SK-N-SH treated with all-trans-retinoic acid at 6 μM for 48 hours (cell line): ENCODE results near the gene LAIR2.

Experiments used
- ATAC-seq: fragments of 200-7000 bp; cut with Tn5 transposase; 3 replicates; pipeline ENCODE4 v1.9.1; 2020; ENCODE audit warnings: mild to moderate bottlenecking, moderate library complexity
- CSDC2 ChIP-seq: fragments of 250-450 bp; sonication (Bioruptor Pico); IDR thresholded peaks from 2 replicates; pipeline ENCODE4 v1.5.0; 2020; ENCODE audit warnings: mild to moderate bottlenecking, moderate library complexity
- ISL1 ChIP-seq: fragments of 250-450 bp; sonication (Bioruptor Pico); IDR thresholded peaks from 2 replicates; pipeline ENCODE4 v2.1.2; 2022; ENCODE audit warnings: mild to moderate bottlenecking, moderate library complexity
- OSR1 ChIP-seq: fragments of 250-450 bp; sonication (Bioruptor Pico); IDR thresholded peaks from 2 replicates; pipeline ENCODE4 v1.8.0; 2022; ENCODE audit warnings: moderate library complexity, mild to moderate bottlenecking, inconsistent platforms
- PATZ1 ChIP-seq: fragments of 250-450 bp; sonication (Bioruptor Pico); IDR thresholded peaks from 2 replicates; pipeline ENCODE4 v1.8.0; 2020; ENCODE audit warnings: mild to moderate bottlenecking, moderate library complexity, borderline replicate concordance
- PPARA ChIP-seq: fragments of 250-450 bp; sonication (Bioruptor Pico); IDR thresholded peaks from 2 replicates; pipeline ENCODE4 v1.5.0; 2020; ENCODE audit warnings: mild to moderate bottlenecking, borderline replicate concordance
- RARB ChIP-seq: fragments of 250-450 bp; sonication (Bioruptor Pico); IDR thresholded peaks from 2 replicates; pipeline ENCODE4 v1.8.0; 2021; ENCODE audit warnings: mild to moderate bottlenecking, moderate library complexity
- SNAI2 ChIP-seq: fragments of 250-450 bp; sonication (Bioruptor Pico); IDR thresholded peaks from 2 replicates; pipeline ENCODE4 v1.5.0; 2020; ENCODE audit warnings: mild to moderate bottlenecking, moderate library complexity
- TCF4 ChIP-seq: fragments of 250-450 bp; sonication (Bioruptor Pico); IDR thresholded peaks from 2 replicates; pipeline ENCODE4 v1.8.0; 2021; ENCODE audit warnings: mild to moderate bottlenecking, moderate library complexity, borderline replicate concordance
- TOX ChIP-seq: fragments of 250-450 bp; sonication (Bioruptor Pico); IDR thresholded peaks from 2 replicates; pipeline ENCODE4 v1.8.0; 2021; ENCODE audit warnings: mild to moderate bottlenecking, moderate library complexity, borderline replicate concordance
- TSHZ2 ChIP-seq: fragments of 250-450 bp; sonication (Bioruptor Pico); IDR thresholded peaks from 2 replicates; pipeline ENCODE4 v1.5.0; 2020; ENCODE audit warnings: mild to moderate bottlenecking, moderate library complexity
- ZC3H10 ChIP-seq: fragments of 250-450 bp; sonication (Bioruptor Pico); IDR thresholded peaks from 2 replicates; pipeline ENCODE4 v1.5.1; 2021; ENCODE audit warnings: mild to moderate bottlenecking, moderate library complexity
- ZFP3 ChIP-seq: fragments of 250-450 bp; sonication (Bioruptor Pico); IDR thresholded peaks from 2 replicates; pipeline ENCODE4 v1.5.0; 2020; ENCODE audit warnings: mild to moderate bottlenecking, moderate library complexity
- ZFP30 ChIP-seq: fragments of 450-650 bp; formaldehyde crosslinking; IDR thresholded peaks from 2 replicates; pipeline ENCODE4 v1.5.0; 2022; ENCODE audit warnings: mild to moderate bottlenecking, moderate library complexity
- ZNF565 ChIP-seq: fragments of 450-650 bp; formaldehyde crosslinking; conservative IDR thresholded peaks from 2 replicates; pipeline ENCODE4 v1.5.0; 2020; ENCODE audit warnings: low read depth, mild to moderate bottlenecking, moderate library complexity
- ZNF70 ChIP-seq: fragments of 450-650 bp; formaldehyde crosslinking; IDR thresholded peaks from 2 replicates; pipeline ENCODE4 v1.5.0; 2020; ENCODE audit warnings: mild to moderate bottlenecking, moderate library complexity
- TF ChIP-seq, protein P1 (sequence below): fragments of 250-450 bp; sonication (Bioruptor Pico); IDR thresholded peaks from 2 replicates; pipeline ENCODE4 v1.8.0; 2021; ENCODE audit warnings: low read depth, mild to moderate bottlenecking, moderate library complexity, borderline replicate concordance
- TF ChIP-seq, protein P2 (sequence below): fragments of 250-450 bp; sonication (Bioruptor Pico); IDR thresholded peaks from 2 replicates; pipeline ENCODE4 v1.5.1; 2021; ENCODE audit warnings: mild to moderate bottlenecking, moderate library complexity
- TF ChIP-seq, protein P3 (sequence below): fragments of 250-450 bp; sonication (Bioruptor Pico); IDR thresholded peaks from 2 replicates; pipeline ENCODE4 v1.5.1; 2020; ENCODE audit warnings: low read depth, mild to moderate bottlenecking, moderate library complexity

Gene LAIR2

GRCh38 chr19:54554896-54555295 is 52.3 kb downstream of the LAIR2 start:
- ATAC-seq = no peak
- TF ChIP-seq, protein P1, sequence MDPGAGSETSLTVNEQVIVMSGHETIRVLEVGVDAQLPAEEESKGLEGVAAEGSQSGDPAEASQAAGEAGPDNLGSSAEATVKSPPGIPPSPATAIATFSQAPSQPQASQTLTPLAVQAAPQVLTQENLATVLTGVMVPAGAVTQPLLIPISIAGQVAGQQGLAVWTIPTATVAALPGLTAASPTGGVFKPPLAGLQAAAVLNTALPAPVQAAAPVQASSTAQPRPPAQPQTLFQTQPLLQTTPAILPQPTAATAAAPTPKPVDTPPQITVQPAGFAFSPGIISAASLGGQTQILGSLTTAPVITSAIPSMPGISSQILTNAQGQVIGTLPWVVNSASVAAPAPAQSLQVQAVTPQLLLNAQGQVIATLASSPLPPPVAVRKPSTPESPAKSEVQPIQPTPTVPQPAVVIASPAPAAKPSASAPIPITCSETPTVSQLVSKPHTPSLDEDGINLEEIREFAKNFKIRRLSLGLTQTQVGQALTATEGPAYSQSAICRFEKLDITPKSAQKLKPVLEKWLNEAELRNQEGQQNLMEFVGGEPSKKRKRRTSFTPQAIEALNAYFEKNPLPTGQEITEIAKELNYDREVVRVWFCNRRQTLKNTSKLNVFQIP = no peak
- no peak for TF ChIP-seq RARB (CRISPR knock-in tag)
- no peak for TF ChIP-seq TSHZ2 (CRISPR knock-in tag)
- TF ChIP-seq CSDC2 (CRISPR knock-in tag) = no peak
- TF ChIP-seq PPARA (CRISPR knock-in tag) = no peak
- TF ChIP-seq, protein P2, sequence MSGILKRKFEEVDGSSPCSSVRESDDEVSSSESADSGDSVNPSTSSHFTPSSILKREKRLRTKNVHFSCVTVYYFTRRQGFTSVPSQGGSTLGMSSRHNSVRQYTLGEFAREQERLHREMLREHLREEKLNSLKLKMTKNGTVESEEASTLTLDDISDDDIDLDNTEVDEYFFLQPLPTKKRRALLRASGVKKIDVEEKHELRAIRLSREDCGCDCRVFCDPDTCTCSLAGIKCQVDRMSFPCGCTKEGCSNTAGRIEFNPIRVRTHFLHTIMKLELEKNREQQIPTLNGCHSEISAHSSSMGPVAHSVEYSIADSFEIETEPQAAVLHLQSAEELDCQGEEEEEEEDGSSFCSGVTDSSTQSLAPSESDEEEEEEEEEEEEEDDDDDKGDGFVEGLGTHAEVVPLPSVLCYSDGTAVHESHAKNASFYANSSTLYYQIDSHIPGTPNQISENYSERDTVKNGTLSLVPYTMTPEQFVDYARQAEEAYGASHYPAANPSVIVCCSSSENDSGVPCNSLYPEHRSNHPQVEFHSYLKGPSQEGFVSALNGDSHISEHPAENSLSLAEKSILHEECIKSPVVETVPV (CRISPR knock-in tag) = no peak
- TF ChIP-seq SNAI2 (CRISPR knock-in tag) = no peak
- TF ChIP-seq PATZ1 (CRISPR knock-in tag) = no peak
- no peak for TF ChIP-seq ZC3H10 (CRISPR knock-in tag)
- TF ChIP-seq ZNF70 (CRISPR knock-in tag) = no peak
- TF ChIP-seq ZFP3 = no peak
- TF ChIP-seq, protein P3, sequence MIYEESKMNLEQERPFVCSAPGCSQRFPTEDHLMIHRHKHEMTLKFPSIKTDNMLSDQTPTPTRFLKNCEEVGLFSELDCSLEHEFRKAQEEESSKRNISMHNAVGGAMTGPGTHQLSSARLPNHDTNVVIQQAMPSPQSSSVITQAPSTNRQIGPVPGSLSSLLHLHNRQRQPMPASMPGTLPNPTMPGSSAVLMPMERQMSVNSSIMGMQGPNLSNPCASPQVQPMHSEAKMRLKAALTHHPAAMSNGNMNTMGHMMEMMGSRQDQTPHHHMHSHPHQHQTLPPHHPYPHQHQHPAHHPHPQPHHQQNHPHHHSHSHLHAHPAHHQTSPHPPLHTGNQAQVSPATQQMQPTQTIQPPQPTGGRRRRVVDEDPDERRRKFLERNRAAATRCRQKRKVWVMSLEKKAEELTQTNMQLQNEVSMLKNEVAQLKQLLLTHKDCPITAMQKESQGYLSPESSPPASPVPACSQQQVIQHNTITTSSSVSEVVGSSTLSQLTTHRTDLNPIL (CRISPR knock-in tag) = no peak
- no peak for TF ChIP-seq TOX (CRISPR knock-in tag)
- no peak for TF ChIP-seq ZNF565
- TF ChIP-seq OSR1 (CRISPR knock-in tag) = no peak
- no peak for TF ChIP-seq ZFP30 (CRISPR knock-in tag)
- TF ChIP-seq, all 23 proteins: peak for 0

DNA sequence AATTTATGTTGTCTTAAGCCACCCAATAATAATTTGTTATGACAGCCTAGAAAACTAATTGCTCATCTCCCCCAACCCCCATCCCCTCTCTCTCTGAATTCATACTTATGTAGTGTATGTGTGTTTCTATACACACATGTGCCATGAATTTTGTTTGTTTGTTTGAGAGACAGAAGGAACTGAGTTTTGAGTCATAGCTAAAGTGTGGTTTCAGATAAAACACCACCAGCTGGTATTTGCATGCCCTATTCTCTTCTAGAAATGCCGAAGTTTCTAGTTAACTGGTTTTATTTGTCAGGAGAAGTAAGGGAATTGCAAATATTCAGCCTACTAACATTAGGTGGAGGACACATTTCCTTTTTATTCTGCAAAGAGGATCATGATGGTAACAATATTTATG is 53.6 kb downstream of the LAIR2 start:
- TF ChIP-seq ZC3H10 (CRISPR knock-in tag) = no peak
- TF ChIP-seq, protein P3 (CRISPR knock-in tag) = no peak
- no peak for TF ChIP-seq TSHZ2 (CRISPR knock-in tag)
- no peak for TF ChIP-seq TCF4 (CRISPR knock-in tag)
- no peak for TF ChIP-seq ISL1 (CRISPR knock-in tag)
- no peak for TF ChIP-seq CSDC2 (CRISPR knock-in tag)
- no peak for TF ChIP-seq SNAI2 (CRISPR knock-in tag)
- TF ChIP-seq PPARA (CRISPR knock-in tag) = no peak
- TF ChIP-seq, protein P1 = no peak
- TF ChIP-seq RARB (CRISPR knock-in tag) = no peak
- no peak for ATAC-seq
